GM21786 (cell line): Measurements from ENCODE around the gene OR13C5.

Experiments used
- ATAC-seq: cut with Tn5 transposase; IDR thresholded peaks from one replicate; pipeline ENCODE4 v1.9.1; 2021; ENCODE audit not compliant: unreplicated experiment

The OR13C5 gene

GRCh38 chr9:104555521-104555920, 43.7 kb downstream of the OR13C5 start:
- no peak for ATAC-seq

DNA sequence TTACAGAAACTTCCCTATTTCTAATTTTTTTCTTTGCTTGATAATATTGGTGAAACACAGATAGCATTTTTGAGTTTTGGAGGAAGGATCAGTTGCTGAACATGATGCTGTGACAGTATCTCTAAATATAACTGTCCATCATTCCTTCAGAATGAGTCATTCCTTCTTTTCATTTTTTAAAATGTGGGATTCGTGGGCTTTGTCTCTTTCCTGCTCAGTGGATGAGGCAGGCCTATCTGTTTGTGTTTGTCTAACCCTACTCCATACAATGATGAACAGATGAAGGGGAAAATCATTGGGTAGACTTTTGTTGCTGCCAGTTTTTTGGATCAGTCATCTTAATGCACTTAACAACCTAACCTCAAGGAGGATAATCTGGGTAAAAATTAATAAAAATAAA, 46.0 kb downstream of the OR13C5 start:
- ATAC-seq: no peak
